ENCODE measurements around the gene LPIN1. TPM values are rescaled to one million over a fixed set of nuclear protein-coding genes. Genes with fewer than 3 reads are reported as not detected.

Gene LPIN1
- total and polyA plus RNA-seq, 2 of the 8 experiments (the other 6 are each of a cell fraction or from before 2014, with no cell fraction given) = 4.3 to 9.8 TPM

- Histone ChIP-seq H3K4me3 (ENCODE audit: extremely low read depth in 1 of 4, insufficient read depth in 2 of 4, low read depth in 3 of 4, low read length in 4 of 4) (no peak overlapping the region), H2BK12ac (ENCODE audit: low read depth, low read length) (no peak overlapping the region), H2BK5ac (ENCODE audit: low read depth, low read length) (no peak overlapping the region), H3K79me2 (ENCODE audit: control insufficient read depth in 1 of 2, insufficient read depth in 2 of 2, low read length in 2 of 2) (peaks cover 0 to 17% of the 10 kb centered on the region in 2 experiments; a peak in 3 of 4 replicates), H3K27me3 (replicated peaks in 1 of 4; ENCODE audit: control insufficient read depth in 3 of 4, extremely low read depth in 1 of 4, insufficient read depth in 3 of 4, low read length in 3 of 4) (peaks cover 0 to 1% (median 0%) of the 10 kb centered on the region in 4 experiments; a peak in 2 of 7 replicates), H4K5ac (ENCODE audit: insufficient read length, low read depth, low read length) (no peak overlapping the region), H4K8ac (ENCODE audit: extremely low read depth, insufficient read depth, low read length) (no peak overlapping the region), H3K23me2 (ENCODE audit: low read depth, low read length) (peaks cover 4% of the 10 kb centered on the region; the same call in 1 of the 2 replicates), H3K56ac (replicated peaks; ENCODE audit: insufficient read length, low read depth, low read length) (no peak overlapping the region), H3K4me2 (ENCODE audit: insufficient read depth in 1 of 2, low read depth in 2 of 2, low read length in 2 of 2) (no peak overlapping the region), H2BK15ac (ENCODE audit: low read length) (no peak overlapping the region), H2AK5ac (ENCODE audit: low read depth, low read length) (no peak overlapping the region), H3K79me1 (ENCODE audit: low read depth, low read length) (peaks cover 2% of the 10 kb centered on the region), H3K4me1 (replicated peaks in 1 of 4; ENCODE audit: control insufficient read depth in 3 of 4, insufficient read depth in 4 of 4, low read length in 3 of 4) (peaks cover 2 to 26% (median 11%) of the 10 kb centered on the region in 4 experiments; a peak in 6 of 7 replicates), H2AFZ (ENCODE audit: low read length) (no peak overlapping the region), H3K18ac (ENCODE audit: extremely low read depth, low read length) (no peak overlapping the region), H3K4ac (replicated peaks; ENCODE audit: insufficient read length, low read depth, low read length) (no peak overlapping the region), H2BK20ac (ENCODE audit: low read length) (no peak overlapping the region), H4K91ac (replicated peaks; ENCODE audit: insufficient read length, low read length) (no peak overlapping the region), H3K23ac (ENCODE audit: insufficient read length) (no peak overlapping the region), H4K20me1 (replicated peaks in 1 of 2; ENCODE audit: control insufficient read depth in 1 of 2, insufficient read depth in 2 of 2, low read length in 2 of 2) (peaks cover 0 to 4% of the 10 kb centered on the region in 2 experiments), H3K9ac (replicated peaks in 1 of 4; ENCODE audit: extremely low read depth in 1 of 4, low read depth in 3 of 4, low read length in 3 of 4) (no peak overlapping the region), H3K27ac (ENCODE audit: low read depth, low read length) (no peak overlapping the region), H3K14ac (ENCODE audit: insufficient read length) (no peak overlapping the region), H3K9me3 (ENCODE audit: insufficient read depth in 2 of 2, low read depth in 1 of 2, low read length in 1 of 2) (no peaks in the 10 kb centered on the region), H2BK120ac (replicated peaks; ENCODE audit: low read depth, low read length) (no peak overlapping the region), H3K36me3 (ENCODE audit: control insufficient read depth in 2 of 4, insufficient read depth in 4 of 4, low read length in 3 of 4) (no peaks in the 10 kb centered on the region)
- ChIA-PET CTCF (ENCODE audit: partially characterized antibody) (interaction anchor here (0.8 to 3.4 kb wide), 8 partner anchors 12 to 169 kb away, joined by 3 to 17 read pairs (median 3); no protein-coding TSS in a partner anchor), POLR2A (ENCODE audit: partially characterized antibody) (no interaction called here)
- FAIRE-seq = no peak
- no peak for DNase-seq (ENCODE audit: low read depth in 1 of 2, low spot score in 2 of 2)
- WGBS, 2 experiments (ENCODE audit: extremely low coverage in 1 of 2, insufficient coverage in 1 of 2, insufficient read length in 1 of 2, insufficient replicate concordance in 2 of 2, low coverage in 1 of 2, low lambda C conversion rate in 2 of 2, missing lambda C conversion rate in 1 of 2) = 88% methylated on average over 7 of the region's 7 CpGs; no CpG with 5 or more reads in 1 of the 2 experiments
- TF ChIP-seq CTCF (IDR thresholded peaks at IDR 0.05; ENCODE audit: control extremely low read depth in 1 of 3, insufficient read depth in 1 of 3, low read depth in 1 of 3, low read length in 3 of 3) (no peak), EP300 (IDR thresholded peaks at IDR 0.05; ENCODE audit: borderline replicate concordance in 1 of 2, low read depth in 2 of 2, low read length in 2 of 2) (no peak), ZNF274 (IDR thresholded peaks at IDR 0.05; ENCODE audit: borderline replicate concordance, extremely low read depth, low read length) (no peak), POLR2AphosphoS5 (IDR thresholded peaks at IDR 0.05; ENCODE audit: low read depth, low read length) (no peak), HDAC6 (IDR thresholded peaks at IDR 0.05; ENCODE audit: low read depth, low read length) (no peak), SUZ12 (IDR thresholded peaks at IDR 0.05; ENCODE audit: low read length) (no peak), KDM4A (IDR thresholded peaks at IDR 0.05; ENCODE audit: low read depth, low read length, severe bottlenecking) (no peak), CBX5 (IDR thresholded peaks at IDR 0.05; ENCODE audit: low read depth, low read length) (no peak), NANOG (IDR thresholded peaks at IDR 0.05; ENCODE audit: insufficient read depth, low read depth, low read length, poor library complexity, severe bottlenecking) (no peak)
Measured at GRCh38 chr2:11750917-11751316, 4.5 kb downstream of the LPIN1 start.

All from H1 (cell line).